ENCODE results near the gene HTN1. TPM values are rescaled to one million over a fixed set of nuclear protein-coding genes. Genes with fewer than 3 reads are reported as not detected.

The HTN1 gene
- total and polyA plus RNA-seq, 12 donors, result not detected

DNA sequence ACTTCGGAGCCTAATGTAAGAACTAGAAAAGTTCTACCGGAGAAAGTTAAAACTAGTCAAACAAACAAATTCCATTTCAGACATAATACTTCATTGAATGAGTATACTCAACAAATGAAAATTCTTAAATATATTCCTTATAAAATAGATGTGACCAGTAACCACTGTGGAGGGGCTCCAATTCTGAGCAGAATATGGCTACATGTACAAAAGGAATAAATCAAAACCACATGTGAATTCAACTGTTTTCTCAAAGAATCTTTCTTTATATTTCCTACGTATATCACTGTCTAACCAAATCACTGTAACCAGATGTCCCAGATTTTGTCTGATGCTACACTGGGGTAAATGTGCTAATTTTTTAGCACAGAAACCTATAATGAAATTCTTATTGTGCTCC is 49.0 kb downstream of the HTN1 start:
- Histone ChIP-seq H3K36me3 (no peaks in the 10 kb centered on the region), H3K4me3 (no peak overlapping the region), H3K4me1 (no peaks in the 10 kb centered on the region), H3K27ac (no peak overlapping the region), H3K27me3 (no peaks in the 10 kb centered on the region), H3K9me3 (peaks cover 0 to 5% (median 0%) of the 10 kb centered on the region in 11 donors)
- ATAC-seq (no peak), DNase-seq (no peak)
- intact Hi-C loops (cut with DNase I), result no loop called here
- TF ChIP-seq, protein P1, sequence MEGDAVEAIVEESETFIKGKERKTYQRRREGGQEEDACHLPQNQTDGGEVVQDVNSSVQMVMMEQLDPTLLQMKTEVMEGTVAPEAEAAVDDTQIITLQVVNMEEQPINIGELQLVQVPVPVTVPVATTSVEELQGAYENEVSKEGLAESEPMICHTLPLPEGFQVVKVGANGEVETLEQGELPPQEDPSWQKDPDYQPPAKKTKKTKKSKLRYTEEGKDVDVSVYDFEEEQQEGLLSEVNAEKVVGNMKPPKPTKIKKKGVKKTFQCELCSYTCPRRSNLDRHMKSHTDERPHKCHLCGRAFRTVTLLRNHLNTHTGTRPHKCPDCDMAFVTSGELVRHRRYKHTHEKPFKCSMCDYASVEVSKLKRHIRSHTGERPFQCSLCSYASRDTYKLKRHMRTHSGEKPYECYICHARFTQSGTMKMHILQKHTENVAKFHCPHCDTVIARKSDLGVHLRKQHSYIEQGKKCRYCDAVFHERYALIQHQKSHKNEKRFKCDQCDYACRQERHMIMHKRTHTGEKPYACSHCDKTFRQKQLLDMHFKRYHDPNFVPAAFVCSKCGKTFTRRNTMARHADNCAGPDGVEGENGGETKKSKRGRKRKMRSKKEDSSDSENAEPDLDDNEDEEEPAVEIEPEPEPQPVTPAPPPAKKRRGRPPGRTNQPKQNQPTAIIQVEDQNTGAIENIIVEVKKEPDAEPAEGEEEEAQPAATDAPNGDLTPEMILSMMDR (IDR thresholded peaks at IDR 0.05), result no peak
- WGBS, 2 donors, result 89 to 91% methylated on average over 3 of the region's 3 CpGs

Other genes with a start within 250 kb of the HTN1 start
- gene SULT1E1, start 190.3 kb upstream of the HTN1 start, total RNA-seq, result not detected
- gene SULT1E1, start 190.3 kb upstream of the HTN1 start, polyA plus RNA-seq, result not detected
- not detected for gene CSN1S1, start 119.4 kb upstream of the HTN1 start, total RNA-seq
- gene CSN1S1, start 119.4 kb upstream of the HTN1 start, polyA plus RNA-seq, result under 1 TPM in 1 of 2 donors, not detected in 1; 0.26 TPM
- not detected for gene CSN2, start 84.7 kb upstream of the HTN1 start, total RNA-seq
- not detected for gene CSN2, start 84.7 kb upstream of the HTN1 start, polyA plus RNA-seq
- gene STATH, start 54.5 kb upstream of the HTN1 start, total RNA-seq, result not detected
- gene STATH, start 54.5 kb upstream of the HTN1 start, polyA plus RNA-seq, result not detected
- not detected for gene HTN3, start 22.0 kb upstream of the HTN1 start, total RNA-seq
- not detected for gene HTN3, start 22.0 kb upstream of the HTN1 start, polyA plus RNA-seq
- not detected for gene PRR27, start 103.8 kb downstream of the HTN1 start, total RNA-seq
- gene PRR27, start 103.8 kb downstream of the HTN1 start, polyA plus RNA-seq, result not detected
- gene ODAM, start 145.3 kb downstream of the HTN1 start, total RNA-seq, result not detected
- gene ODAM, start 145.3 kb downstream of the HTN1 start, polyA plus RNA-seq, result under 1 TPM in 1 of 2 donors, not detected in 1; 0.03 TPM
- gene FDCSP, start 175.7 kb downstream of the HTN1 start, total RNA-seq, result not detected
- not detected for gene FDCSP, start 175.7 kb downstream of the HTN1 start, polyA plus RNA-seq
- not detected for gene CSN3, start 192.2 kb downstream of the HTN1 start, total RNA-seq
- gene CSN3, start 192.2 kb downstream of the HTN1 start, polyA plus RNA-seq, result not detected